Lung microvascular endothelial cell (primary cell): Measurements from ENCODE around the gene OSM. TPM values are rescaled to one million over a fixed set of nuclear protein-coding genes. Genes with fewer than 3 reads are reported as not detected.
A peak's percentile ranks its signal among the peaks of the same experiment; 100 is the strongest.
"Not testable (repeated sequence)": the region's sequence is repeated elsewhere in the genome, so short reads cannot be mapped to it uniquely, and the experiment has no call there.

Experiments used
- DNase-seq, 2 donors: peaks; one replicate each; pipeline versions ENCODE4 v3.0.0 to v3.0.0-alpha.2; 2010; ENCODE audit warnings: low read depth in 2 of 2
- total RNA-seq: library from RNA; depleted of rRNA; stranded (reverse); fragments of >200 nt; gene quantifications from 2 replicates; pipeline ENCODE4 v1.2.1, GENCODE V29; 2014

The OSM gene
- total RNA-seq, 1 donor from 2014 or later, result not detected

DNA sequence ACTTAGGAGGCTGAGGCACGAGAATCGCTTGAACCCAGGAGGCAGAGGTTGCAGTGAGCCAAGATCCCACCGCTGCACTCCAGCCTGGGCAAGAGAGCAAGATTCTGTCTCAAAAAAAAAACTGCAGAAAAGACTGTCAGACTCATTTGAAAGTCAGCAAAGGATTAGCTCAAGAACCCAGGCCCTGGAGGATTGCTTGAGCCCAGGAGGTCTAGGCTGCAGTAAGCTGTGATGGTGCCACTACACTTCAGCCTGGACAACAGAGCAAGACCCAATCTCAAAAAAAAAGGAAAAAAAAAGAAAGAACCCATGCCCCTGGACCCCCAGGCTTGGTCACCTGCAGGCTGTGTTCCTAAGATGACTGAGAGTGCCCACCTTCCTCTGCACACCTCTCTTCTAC is 36.3 kb downstream of the OSM start:
- DNase-seq, result no peak

DNA sequence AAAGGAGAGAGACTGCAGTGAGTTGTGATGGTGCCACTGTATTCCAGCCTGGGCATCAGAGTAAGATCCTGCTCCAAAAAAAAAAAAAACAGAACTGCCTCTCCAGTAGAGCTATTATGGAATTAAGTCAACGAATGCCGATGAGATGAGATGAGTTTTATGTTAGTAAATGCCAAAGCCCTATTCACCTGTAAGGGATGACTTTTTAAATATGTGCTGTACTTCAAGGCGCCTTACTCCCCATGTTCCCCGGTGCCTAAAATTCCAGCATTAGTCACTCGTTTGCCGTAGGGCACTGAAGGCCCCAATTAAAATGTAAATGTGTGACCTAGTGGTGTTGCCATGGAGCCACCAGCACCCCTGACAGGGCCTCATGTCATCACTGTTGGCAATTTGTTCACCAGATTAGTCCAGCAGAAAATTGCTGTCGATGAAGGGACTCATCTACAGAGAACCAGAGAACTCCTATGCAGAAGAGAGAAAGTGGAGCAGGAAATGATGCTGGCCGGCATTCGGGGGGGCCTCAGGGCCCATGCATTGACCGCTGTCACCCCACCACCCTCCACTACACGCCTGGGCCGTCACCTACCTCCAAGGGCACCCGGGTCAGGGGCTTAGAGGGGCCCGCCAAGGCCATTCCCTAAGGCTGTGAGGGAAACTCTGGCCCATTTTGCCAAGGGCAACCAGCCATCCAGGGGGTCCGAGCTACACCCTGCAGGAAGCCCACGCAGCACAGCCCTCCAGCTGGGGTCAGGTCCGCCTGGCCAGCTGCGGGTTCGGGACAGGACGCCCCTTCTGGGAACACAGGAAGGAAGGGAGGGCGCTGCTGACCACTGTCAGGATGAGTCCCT is 37.9 kb downstream of the OSM start:
- DNase-seq, result no peak

DNA sequence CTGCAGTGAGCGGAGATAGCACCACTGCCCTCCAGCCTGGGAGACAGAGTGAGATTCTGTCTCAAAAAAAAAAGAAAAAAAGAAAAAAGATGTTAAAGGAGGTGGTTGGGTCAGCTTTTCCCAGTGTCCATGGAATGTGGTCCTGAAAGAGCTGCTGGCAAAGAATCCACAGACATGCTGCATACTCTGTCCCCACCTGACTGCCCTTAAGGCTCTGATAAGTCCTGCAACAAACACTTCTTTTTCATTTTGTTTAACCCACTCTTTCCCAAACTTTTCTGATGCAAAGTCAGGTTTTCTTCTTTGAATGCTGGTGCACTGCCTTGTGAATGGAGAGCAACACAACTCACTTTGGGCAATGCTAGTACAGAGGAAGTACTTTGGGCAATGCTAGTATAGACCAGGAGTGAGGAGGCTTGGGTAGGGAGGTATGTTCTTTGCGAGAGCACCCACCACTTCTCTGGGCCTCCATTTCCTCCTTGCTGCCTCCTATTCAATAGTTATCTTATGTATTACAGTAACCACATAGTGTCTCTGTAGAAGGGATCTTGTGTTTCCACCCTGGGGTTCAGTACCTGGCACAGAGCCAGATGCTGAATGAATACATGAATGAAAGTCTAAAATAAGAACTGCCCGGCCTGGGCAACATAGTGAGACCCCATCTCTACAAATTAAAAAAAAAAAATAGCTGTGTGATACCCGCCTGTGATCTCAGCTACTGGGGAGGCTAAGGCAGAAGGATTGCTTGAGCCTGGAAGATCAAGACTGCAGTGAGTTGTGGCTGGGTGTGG is 39.0 kb downstream of the OSM start:
- no peak for DNase-seq

DNA sequence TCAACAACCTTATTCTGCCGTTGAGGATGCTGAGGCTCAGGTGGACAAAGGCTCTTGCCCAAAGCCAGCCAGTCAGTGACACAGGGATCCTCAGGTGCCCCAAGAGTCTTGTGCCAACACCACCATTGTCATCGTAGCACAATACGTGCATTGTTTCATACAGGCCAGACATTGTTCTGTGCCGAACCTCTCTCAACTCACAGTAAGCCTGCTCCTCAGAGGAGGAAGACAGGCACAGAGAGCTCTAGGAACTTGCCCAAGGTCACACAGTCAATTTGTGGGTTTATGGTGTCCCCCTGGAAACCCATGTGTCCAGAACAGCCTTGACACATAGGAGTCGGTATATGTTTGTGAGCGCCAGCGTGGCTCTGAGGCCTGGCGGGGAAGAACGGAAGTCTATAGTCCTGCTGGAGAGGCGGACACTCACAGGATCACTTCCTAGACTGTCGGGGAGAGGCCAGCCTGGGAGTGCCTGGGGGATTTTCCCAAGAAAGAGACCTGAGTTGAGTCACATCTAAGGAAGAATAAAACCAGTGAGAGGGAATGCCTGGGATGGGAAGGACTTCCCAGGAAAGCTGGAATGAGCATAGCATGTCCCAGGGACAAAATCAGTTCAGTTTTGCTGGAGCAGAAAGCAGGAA is 40.3 kb downstream of the OSM start:
- peak in 1 of 2 donors; percentile 78 for DNase-seq

- no peak for DNase-seq
These were observed 41.3 kb downstream of the OSM start for GRCh38 chr22:30225220-30225927.

DNA sequence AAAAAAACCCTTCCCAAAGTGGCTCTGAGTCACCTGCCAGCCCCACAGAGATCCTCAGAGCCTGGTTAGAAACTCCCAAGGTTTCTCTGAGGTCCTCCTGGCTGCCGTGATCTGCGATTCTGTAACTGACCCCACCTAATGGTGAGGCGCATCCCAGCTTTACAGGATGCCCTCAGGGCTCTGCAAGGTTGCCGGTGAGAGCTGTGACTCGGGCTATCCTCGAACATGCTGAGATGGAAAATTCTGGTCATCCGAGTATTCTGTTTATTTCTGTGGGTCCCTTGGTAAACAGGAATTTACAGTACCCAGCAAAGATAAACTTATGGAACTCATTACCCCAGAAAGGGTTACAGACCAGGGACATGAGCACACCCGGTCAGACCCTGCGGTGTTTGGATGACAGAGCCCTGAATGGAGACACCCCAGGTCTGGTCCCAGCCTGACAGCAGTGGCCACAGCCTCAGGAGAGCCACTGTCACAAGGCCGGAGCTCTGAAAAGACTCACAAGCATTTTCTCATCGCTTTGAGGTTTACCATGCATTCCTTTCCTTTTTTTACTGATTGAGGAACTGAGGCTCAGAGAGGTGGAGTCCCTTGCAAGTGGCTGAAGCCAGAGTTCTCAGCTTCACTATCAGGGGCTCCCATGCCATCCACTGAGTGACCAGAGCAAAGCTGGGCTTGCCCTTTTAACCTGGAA is 42.3 kb downstream of the OSM start:
- no peak for DNase-seq

- DNase-seq, result no peak
These were observed 43.3 kb downstream of the OSM start for GRCh38 chr22:30223303-30223702.

DNA sequence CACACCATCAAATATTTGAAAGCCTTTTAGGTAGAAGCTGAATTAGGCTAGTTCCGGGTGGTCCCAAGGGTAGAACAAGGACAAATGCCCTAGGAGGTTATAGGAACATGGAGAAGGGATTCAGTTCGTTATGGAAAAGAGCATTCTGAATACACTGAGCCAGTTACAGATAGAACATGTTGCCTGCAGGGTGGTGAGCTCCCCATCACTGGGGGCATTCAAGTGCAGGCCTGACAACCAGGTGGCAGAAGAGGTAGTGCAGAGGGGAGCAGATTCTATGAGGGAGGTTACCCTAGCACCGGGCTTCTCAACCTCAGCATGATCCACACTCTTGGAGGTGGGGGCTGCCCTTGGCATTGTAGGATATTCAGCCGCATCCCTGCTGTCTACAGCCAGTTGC is 44.3 kb downstream of the OSM start:
- no peak for DNase-seq

GRCh38 chr22:30221121-30221992 is 45.3 kb downstream of the OSM start:
- DNase-seq, result no peak

DNA sequence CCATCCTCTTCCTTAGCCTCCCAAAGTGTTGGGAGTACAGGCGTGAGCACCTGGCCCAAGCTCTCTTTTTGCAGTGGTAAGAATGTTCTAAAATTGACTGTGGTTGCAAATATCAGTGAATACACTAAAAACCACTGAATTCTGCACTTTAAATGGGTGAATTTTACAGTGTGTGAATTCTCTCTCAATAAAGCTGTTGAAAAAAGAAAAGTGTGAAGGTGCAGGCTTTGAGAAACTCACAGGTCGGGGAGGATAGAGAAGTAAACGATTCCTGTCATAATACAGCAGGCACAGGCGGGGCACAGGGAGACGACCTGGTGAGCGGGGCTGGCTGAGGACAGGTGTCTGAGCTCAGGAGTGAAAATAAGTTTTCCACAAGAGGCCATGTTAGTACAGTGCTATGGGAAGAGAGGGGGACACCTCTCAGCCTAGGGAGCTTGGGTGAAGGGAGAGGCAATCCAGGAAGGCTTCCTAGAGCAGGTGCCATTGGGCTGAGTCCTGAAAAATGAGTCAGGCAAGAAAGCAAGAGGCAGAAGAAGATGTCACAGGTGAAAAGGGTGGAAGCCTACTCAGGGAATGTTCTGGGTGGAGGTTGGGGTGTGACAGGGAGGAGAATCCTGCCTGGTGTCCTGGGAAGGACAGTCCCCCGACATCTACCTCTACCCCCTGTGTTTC is 46.2 kb downstream of the OSM start:
- DNase-seq, result no peak

DNA sequence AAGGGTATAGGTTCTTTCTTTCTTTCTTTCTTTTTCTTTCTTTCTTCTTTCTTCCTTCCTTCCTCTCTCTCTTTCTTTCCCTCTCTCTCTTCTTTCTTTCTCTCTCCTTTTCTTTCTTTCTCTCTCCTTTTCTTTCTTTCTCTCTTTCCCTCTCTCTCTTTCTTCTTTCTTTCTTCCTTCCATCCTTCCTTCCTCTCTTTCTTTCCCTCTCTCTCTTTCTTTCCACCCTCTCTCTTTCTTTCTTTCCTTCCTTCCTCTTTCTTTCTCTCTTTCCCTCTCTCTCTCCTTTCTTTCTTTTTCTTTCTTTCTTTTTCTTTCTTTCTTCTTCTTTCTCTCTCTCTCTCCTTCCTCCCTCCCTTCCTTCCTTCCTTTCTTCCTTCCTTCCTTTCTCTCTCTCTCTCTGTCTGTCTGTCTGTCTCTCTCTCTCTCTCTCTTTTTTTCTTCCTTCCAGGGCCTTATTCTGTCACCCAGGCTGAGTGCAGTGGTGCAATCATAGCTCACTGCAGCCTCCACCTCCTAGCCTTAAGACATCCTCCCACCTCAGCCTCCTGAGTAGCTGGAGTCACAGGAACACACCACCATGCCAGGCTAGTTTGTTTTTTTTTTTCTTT is 46.9 kb downstream of the OSM start:
- DNase-seq, result no peak

DNA sequence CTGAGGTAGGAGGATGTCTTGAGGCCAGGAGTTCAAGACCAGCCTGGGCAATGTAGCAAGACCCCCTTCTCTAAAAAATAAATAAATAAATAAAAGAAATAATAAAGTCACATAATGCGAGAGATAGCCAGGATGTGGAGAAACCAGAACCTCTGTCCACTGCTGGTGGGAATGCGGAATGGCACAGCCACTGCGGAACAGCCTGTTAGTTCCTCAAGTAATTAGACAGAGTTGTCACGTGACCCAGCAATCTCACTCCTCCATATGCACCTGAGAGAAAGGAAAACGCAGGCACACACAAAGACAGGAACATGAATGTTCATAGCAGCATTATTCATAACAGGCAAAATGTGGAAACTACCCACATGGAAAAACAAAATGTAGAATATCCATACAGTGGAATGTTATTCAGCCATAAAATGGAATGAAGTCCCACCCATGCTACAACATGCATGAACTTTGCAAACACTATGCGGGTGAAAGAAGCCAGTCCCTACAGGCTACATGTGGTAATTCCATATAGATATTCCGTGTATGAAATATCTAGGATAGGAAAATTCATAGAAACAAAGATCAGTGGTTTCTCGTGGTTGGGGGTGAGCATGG is 47.5 kb downstream of the OSM start:
- no peak for DNase-seq

DNA sequence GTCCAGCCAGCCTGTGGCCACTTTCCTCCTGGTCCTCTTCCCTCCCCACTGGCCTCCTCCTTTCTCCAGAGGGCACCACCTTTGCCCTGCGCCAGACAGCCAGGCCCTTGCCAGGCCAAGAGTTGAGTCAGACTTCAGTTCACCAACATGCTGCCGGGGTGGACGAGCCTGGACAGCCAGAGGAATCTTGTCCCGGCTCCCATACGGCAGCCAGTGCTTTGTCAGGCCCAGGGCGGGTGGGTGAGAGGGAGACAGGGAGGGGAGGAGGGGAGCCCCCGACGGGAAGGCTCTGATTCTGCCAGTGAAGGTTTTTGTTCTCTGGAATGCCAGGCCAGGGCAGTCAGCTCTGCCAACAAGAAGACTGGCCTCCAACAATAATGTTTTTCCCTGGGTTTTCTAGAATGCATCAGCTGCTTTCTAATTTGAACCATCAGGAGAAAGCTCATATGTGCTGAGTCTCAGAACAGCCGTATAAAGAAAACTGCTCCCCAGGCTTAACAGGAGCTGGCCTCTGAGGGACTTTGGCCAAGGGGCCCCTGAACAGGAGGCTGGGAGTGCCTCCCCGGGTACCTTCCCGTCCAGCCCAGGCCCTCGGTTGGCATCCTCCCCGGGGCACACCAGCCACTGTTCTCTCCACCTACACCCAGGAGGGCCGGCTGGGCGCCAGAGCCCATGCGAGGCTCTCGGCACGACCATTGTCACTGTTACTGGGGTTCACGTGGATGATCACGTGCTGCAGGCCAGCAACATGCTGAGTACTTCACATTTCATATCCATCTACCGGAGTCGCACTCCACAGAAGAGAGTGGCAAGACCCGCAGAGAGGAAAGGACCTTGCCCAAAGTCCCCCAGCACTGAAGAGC is 48.7 kb downstream of the OSM start:
- no peak for DNase-seq

DNA sequence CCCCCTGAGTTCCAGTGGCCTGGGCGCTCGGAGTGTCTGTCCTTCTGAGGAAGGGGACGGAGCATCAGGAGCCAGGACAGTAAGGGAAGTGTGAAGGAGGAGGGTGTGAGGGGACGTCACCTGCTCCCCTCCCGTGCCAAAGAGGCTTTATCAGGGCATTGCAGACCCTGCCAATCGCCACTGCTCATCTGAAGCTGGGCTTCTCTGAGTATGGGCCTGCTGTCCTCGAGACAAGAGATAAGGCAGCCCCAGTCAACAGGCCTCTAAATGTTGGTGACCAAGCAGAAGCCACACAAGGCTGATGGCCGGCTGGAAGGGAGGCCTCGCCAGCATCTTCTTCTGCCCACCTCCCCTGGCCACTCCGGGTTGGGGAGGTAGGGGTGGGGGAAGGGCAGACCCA is 49.9 kb downstream of the OSM start:
- no peak for DNase-seq

DNA sequence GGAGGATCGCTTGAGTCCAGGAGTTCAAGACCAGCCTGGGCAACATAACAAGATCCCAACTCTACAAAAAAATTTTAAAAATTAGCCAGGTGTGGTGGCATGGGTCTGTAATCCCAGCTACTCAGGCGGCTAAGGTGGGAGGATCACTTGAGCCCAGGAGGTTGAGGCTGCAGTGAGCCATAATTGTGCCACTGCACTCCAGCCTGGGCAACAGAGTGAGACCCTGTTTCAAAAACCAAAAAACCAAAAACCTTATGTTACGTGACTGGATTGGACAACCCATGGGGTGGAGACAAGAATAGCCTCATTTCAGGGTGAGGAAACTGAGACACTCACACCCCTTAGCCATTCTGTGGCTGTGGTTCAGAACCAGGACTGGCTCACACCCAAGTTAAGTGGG is 50.4 kb downstream of the OSM start:
- DNase-seq, result not testable (repeated sequence)

DNA sequence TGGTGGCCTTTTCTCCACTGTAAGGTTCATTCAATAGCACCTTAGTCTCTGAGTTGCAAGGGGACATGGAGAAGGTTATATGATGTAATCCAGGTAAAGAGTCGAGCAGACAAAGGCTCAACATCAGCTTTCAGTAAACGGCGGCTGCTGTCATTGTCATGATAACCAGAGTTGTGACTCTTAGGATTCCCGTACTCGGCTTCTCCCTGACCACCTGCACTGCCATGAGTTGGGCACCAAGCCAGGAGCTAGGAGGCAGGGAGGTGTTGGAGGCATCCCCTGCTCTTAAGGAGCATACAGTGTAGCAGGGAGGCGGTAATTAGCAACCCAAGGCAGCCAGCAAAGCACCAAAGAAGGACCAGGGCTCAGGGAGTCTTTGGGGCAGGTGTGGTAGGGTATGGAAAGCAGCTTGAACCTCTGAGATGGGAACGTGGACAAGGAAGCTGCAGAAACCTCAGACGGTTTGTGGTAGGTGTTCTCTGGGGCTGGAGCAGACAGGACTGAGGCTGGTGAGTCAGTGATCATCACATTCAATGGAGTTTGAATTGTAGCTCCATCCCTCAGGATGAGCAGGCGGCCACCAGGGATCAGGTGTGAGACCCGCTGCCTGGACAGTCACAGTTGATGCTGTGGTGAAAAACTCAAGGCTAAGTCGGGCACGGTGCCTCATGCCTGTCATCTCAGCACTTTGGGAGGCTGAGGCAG is 51.8 kb downstream of the OSM start:
- DNase-seq, result no peak

GRCh38 chr22:30212996-30213441 is 53.6 kb downstream of the OSM start:
- DNase-seq, result no peak
